ENCODE results near the gene ZNF816.

DNA sequence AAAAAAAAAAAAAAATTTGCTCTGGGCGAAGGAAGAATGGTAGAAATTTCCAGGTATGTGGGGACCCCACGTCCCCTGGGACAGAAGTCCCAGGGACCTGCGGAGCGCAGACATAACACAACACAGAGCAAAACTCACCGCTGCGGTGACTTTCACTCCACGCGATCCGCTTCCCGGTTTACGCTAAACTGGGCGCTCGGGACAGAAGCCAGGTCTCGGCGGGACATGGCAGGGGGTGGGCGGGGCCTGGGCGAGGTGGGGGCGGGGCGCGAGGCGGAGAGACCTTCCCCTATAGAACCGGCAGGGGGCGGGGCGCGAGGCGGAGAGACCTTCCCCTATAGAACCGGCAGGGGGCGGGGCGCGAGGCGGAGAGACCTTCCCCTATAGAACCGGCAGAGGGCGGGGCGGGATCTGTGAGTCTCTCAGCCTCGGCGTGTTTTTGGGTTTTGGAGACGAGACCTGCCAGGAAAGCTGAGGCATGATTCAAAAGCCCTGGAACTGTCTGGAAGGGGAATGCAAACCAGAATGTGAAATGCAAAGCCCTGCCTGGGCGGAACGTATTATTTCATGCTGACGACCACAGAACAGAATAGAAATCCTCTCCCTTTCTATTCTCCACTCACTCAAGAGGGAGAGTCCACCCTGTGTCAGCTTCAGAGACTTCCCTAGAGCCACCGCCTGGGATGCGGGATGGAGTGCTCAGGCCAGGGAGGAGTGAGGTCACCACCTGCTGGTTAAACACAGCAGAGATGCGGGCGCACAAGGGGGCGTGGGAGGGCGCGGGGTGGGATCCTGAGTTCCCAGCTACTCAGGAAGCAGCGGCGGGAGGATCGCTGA is 30.9 kb upstream of the ZNF816 start:
- TF ChIP-seq CTCF (conservative IDR thresholded peaks at IDR 0.05 in 1 of 2, IDR thresholded peaks at IDR 0.05 in 1 of 2; ENCODE audit: extremely low read depth in 1 of 2, insufficient read depth in 1 of 2, low read depth in 1 of 2, low read length in 2 of 2), result peak in 1 of 2 donors; percentile 56
- no peak for TF ChIP-seq EZH2 (IDR thresholded peaks at IDR 0.05; ENCODE audit: borderline replicate concordance, low read length)

Measured in mammary epithelial cell (primary cell).